DOHH2 (cell line): Measurements from ENCODE around the gene RIBC2.

Experiments used
- H3F3A ChIP-seq: fragments of 200-600 bp; sonication (generic), shearing (Covaris generic); 2 replicates; pipeline ENCODE4 v1.6.0; 2016; ENCODE audit warnings: antibody characterized with exemption, mild to moderate bottlenecking; ENCODE audit not compliant: control insufficient read depth, insufficient read depth
- H3K27ac ChIP-seq: fragments of 200-600 bp; sonication (generic); 2 replicates; pipeline ENCODE4 v1.5.1; 2014; ENCODE audit warnings: low read depth, mild to moderate bottlenecking, low read length, moderate library complexity
- H3K27me3 ChIP-seq: fragments of 200-600 bp; sonication (generic); 2 replicates; pipeline ENCODE4 v1.6.1; 2014; ENCODE audit warnings: mild to moderate bottlenecking, low read length, mixed read lengths; ENCODE audit not compliant: control insufficient read depth
- H3K36me3 ChIP-seq: fragments of 200-600 bp; sonication (generic); 2 replicates; pipeline ENCODE4 v1.6.1; 2014; ENCODE audit warnings: mild to moderate bottlenecking, low read length, moderate library complexity, mixed read lengths; ENCODE audit not compliant: control insufficient read depth
- H3K4me1 ChIP-seq: fragments of 200-600 bp; sonication (generic); 2 replicates; pipeline ENCODE4 v1.6.1; 2014; ENCODE audit warnings: mild to moderate bottlenecking, low read length, mixed read lengths; ENCODE audit not compliant: control insufficient read depth
- H3K4me2 ChIP-seq: fragments of 200-600 bp; sonication (generic); 2 replicates; pipeline ENCODE4 v1.6.0; 2014; ENCODE audit warnings: mild to moderate bottlenecking, low read length, moderate library complexity
- H3K4me3 ChIP-seq: fragments of 200-600 bp; sonication (generic); 2 replicates; pipeline ENCODE4 v1.5.1; 2014; ENCODE audit warnings: mild to moderate bottlenecking, low read length, mixed read lengths
- H3K79me2 ChIP-seq: fragments of 200-600 bp; sonication (generic); 2 replicates; pipeline ENCODE4 v1.6.1; 2014; ENCODE audit warnings: mild to moderate bottlenecking, low read length, mixed read lengths; ENCODE audit not compliant: control insufficient read depth
- H3K9me2 ChIP-seq: fragments of 200-600 bp; sonication (generic); replicated peaks from 2 replicates; pipeline ENCODE4 v1.6.1; 2014; ENCODE audit warnings: mild to moderate bottlenecking, low read length, mixed read lengths; ENCODE audit not compliant: control insufficient read depth
- H3K9me3 ChIP-seq: fragments of 200-600 bp; sonication (generic); 2 replicates; pipeline ENCODE4 v1.6.1; 2014; ENCODE audit warnings: antibody characterized with exemption, low read length, mixed read lengths; ENCODE audit not compliant: control insufficient read depth, insufficient read depth
- H4K20me1 ChIP-seq: fragments of 200-600 bp; sonication (generic); 2 replicates; pipeline ENCODE4 v1.6.0; 2014; ENCODE audit warnings: low read depth, mild to moderate bottlenecking, antibody characterized with exemption, low read length, moderate library complexity; ENCODE audit not compliant: control insufficient read depth, insufficient read depth
- EZH2phosphoT487 ChIP-seq: fragments of 200-600 bp; sonication (generic); IDR thresholded peaks from 2 replicates; pipeline ENCODE4 v1.6.1; 2017; ENCODE audit warnings: borderline replicate concordance, mild to moderate bottlenecking, antibody characterized with exemption, low read length, moderate library complexity, mixed read lengths
- TF ChIP-seq, protein P1 (sequence below): fragments of 200-600 bp; sonication (generic); IDR thresholded peaks from one replicate; pipeline ENCODE4 v1.5.1; 2014; ENCODE audit warnings: antibody characterized with exemption, mild to moderate bottlenecking, low read depth, low read length; ENCODE audit not compliant: poor library complexity, severe bottlenecking

RIBC2 gene

DNA sequence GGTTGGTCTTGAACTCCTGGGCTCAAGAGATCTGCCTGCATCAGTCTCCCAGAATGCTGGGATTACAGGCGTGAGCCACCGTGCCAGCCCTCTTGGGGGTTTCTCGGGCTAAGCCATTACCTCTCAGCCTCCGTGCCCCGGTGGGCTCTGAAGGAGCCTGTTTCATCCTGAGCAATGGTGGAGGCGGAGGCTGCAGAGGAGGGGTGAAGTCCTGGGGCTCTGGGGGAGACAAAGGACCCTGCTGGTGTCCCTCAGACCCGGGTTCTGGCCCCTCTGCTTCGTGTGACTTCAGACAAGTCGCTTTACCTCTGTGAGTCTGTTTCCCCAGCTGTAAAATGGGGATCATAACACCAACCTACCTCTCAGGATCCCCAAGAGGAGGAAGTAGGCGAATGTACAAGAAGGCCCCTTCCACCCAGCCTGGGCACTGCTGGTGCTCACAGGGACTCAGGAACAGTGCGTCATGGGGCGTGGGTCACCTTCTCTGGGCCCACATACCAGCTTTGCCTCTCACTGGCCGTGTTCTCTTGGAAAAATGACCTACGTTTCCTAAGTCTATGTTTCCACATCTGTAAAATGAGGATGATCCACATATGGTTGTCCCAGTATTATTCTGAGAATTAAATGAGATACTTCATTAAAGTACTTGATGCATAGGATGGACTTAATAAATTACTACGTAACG is 36.8 kb downstream of the RIBC2 start:
- Histone ChIP-seq H3K36me3 (no peaks in the 10 kb centered on the region), H3F3A (no peaks in the 10 kb centered on the region), H3K4me3 (no peak overlapping the region), H3K9me3 (no peaks in the 10 kb centered on the region), H4K20me1 (no peaks in the 10 kb centered on the region), H3K27me3 (peaks cover 13% of the 10 kb centered on the region), H3K4me1 (no peaks in the 10 kb centered on the region), H3K27ac (no peak overlapping the region), H3K9me2 (no peaks in the 10 kb centered on the region), H3K79me2 (no peaks in the 10 kb centered on the region), H3K4me2 (no peak overlapping the region)
- TF ChIP-seq, protein P1, sequence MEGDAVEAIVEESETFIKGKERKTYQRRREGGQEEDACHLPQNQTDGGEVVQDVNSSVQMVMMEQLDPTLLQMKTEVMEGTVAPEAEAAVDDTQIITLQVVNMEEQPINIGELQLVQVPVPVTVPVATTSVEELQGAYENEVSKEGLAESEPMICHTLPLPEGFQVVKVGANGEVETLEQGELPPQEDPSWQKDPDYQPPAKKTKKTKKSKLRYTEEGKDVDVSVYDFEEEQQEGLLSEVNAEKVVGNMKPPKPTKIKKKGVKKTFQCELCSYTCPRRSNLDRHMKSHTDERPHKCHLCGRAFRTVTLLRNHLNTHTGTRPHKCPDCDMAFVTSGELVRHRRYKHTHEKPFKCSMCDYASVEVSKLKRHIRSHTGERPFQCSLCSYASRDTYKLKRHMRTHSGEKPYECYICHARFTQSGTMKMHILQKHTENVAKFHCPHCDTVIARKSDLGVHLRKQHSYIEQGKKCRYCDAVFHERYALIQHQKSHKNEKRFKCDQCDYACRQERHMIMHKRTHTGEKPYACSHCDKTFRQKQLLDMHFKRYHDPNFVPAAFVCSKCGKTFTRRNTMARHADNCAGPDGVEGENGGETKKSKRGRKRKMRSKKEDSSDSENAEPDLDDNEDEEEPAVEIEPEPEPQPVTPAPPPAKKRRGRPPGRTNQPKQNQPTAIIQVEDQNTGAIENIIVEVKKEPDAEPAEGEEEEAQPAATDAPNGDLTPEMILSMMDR = no peak
- TF ChIP-seq EZH2phosphoT487 = no peak

DNA sequence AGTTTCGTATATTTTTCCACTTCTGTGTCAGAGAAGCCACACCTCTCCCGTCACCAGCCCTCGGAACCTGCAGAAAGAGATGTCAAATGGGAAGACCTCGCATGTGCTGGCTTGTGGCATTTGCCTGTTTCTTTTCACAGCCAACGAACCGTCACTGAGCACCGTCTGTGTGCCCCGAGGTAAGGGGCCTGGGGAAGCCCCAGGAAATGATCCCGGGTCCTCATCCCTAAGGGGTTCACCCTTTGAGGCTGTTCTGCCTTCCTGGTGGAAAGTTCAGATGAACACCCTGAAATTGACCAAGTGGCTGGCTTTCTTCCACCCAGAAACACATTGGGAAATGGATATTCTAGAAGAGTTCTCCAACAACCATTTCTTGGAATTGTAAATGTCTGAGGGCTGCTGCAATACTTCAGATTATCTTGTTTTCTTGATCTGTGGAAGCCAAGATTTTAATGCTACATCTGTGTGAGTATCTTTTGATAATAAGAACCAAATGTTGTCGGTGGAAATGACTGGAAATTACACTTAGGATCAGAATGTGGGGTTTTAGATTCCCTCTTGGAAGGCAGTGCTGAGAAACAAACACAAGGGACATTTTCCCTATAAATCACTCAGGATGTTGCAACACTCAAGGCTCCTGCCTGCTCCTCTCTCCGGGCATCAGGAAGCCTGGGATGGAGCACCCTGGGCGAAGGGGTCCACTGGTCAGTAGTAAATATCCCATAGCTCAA is 37.6 kb downstream of the RIBC2 start:
- H3K4me1 ChIP-seq = no peaks in the 10 kb centered on the region
- no peak overlapping the region for H3K27ac ChIP-seq
- TF ChIP-seq, protein P1 = no peak
- TF ChIP-seq EZH2phosphoT487 = no peak
- no peaks in the 10 kb centered on the region for H3K36me3 ChIP-seq
- H4K20me1 ChIP-seq = no peaks in the 10 kb centered on the region
- H3K9me3 ChIP-seq = no peaks in the 10 kb centered on the region
- H3K9me2 ChIP-seq = no peaks in the 10 kb centered on the region
- peaks cover 13% of the 10 kb centered on the region for H3K27me3 ChIP-seq
- no peak overlapping the region for H3K4me2 ChIP-seq
- H3K79me2 ChIP-seq = no peaks in the 10 kb centered on the region
- H3F3A ChIP-seq = no peaks in the 10 kb centered on the region
- H3K4me3 ChIP-seq = no peak overlapping the region

DNA sequence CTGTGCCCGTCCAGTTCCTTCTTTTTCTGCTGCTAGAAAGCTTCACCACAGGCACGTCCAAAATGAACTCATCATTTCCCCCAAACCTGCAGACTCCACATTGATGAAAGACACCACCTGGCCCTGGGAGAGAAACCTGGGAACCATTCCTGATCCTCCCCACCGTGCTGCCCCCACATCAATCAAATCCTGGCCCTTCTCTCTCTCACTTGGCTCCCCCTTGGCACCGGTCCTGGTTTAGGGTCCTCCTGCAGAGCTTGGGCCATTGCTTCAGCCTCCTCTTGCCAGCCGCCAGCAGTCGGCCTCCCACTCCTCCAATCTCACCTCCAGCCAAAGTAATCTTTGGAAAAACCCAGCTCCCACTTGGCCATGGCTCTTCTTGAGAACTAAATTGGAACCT is 38.5 kb downstream of the RIBC2 start:
- no peaks in the 10 kb centered on the region for H4K20me1 ChIP-seq
- no peak overlapping the region for H3K4me3 ChIP-seq
- no peaks in the 10 kb centered on the region for H3K9me2 ChIP-seq
- H3K27me3 ChIP-seq = peaks cover 13% of the 10 kb centered on the region
- no peaks in the 10 kb centered on the region for H3K79me2 ChIP-seq
- no peaks in the 10 kb centered on the region for H3K36me3 ChIP-seq
- no peak for TF ChIP-seq EZH2phosphoT487
- TF ChIP-seq, protein P1 = no peak
- H3K4me2 ChIP-seq = no peak overlapping the region
- H3F3A ChIP-seq = no peaks in the 10 kb centered on the region
- no peaks in the 10 kb centered on the region for H3K4me1 ChIP-seq
- H3K27ac ChIP-seq = no peak overlapping the region
- no peaks in the 10 kb centered on the region for H3K9me3 ChIP-seq
